Right lobe of liver (tissue), 6 donors: ENCODE results near the gene ALKBH3. TPM values are rescaled to one million over a fixed set of nuclear protein-coding genes. Genes with fewer than 3 reads are reported as not detected.

ENCODE experiments used
- ATAC-seq, 4 donors: fragments of 200-7000 bp; cut with Tn5 transposase; one replicate each; pipeline ENCODE4 v1.9.1; 2020; ENCODE audit warnings: mild to moderate bottlenecking in 4 of 4, moderate library complexity in 4 of 4
- DNase-seq, 3 donors: peaks; one replicate each; pipeline ENCODE4 v3.0.0-alpha.2; 2020
- H3K27ac ChIP-seq, 3 donors: fragments of 200-600 bp; one replicate each; pipeline ENCODE4 v1.8.0; 2022
- H3K27me3 ChIP-seq, 2 donors: fragments of 200-600 bp; one replicate each; pipeline ENCODE4 v1.8.0; 2022
- H3K36me3 ChIP-seq, 4 donors: fragments of 200-600 bp; sonication (generic) in 1 of 4; one replicate each; pipeline versions ENCODE4 v1.5.1 to v1.8.0; 2017 to 2022; ENCODE audit warnings: control low read depth in 1 of 4
- H3K4me1 ChIP-seq, 4 donors: fragments of 200-600 bp; sonication (generic) in 1 of 4; one replicate each; pipeline versions ENCODE4 v1.5.1 to v1.8.0; 2017 to 2022; ENCODE audit warnings: control low read depth in 1 of 4
- H3K4me3 ChIP-seq, 3 donors: fragments of 200-600 bp; one replicate each; pipeline ENCODE4 v1.8.0; 2022
- H3K9me3 ChIP-seq, 4 donors: fragments of 200-600 bp; sonication (generic) in 1 of 4; one replicate each; pipeline versions ENCODE4 v1.5.1 to v1.8.0; 2017 to 2022; ENCODE audit warnings: control low read depth in 1 of 4
- POLR2A ChIP-seq: fragments of 450-650 bp; IDR thresholded peaks from one replicate; pipeline ENCODE4 v1.6.1; 2017; ENCODE audit warnings: antibody characterized with exemption, mild to moderate bottlenecking
- WGBS: methylation state at CpG from one replicate; pipeline ENCODE4 v1.1.6; 2018; ENCODE audit warnings: low coverage, low lambda C conversion rate; ENCODE audit not compliant: insufficient coverage; ENCODE audit errors: missing lambda C conversion rate; 5-methylcytosine and 5-hydroxymethylcytosine counted together
- intact Hi-C, 2 donors: fragments of 100-400 bp; cut with DNase I; formaldehyde crosslinking; loops; one replicate each; pipeline versions ENCODE4 v1.11.2 to v1.14.1; 2022
- total RNA-seq, 6 experiments: library from RNA; depleted of rRNA in 2 of 6; stranded (reverse); fragments of >200 nt in 2 of 6; fragmentation: NEBNext Ultra II Directional in 3 of 6; extraction: Animal tissue kit (Norgen Biotek cat#: 25700) in 3 of 6; gene quantifications; one replicate each; pipeline versions ENCODE4 v1.1.0 to v1.2.4, GENCODE V29; 2016 to 2023
- TF ChIP-seq, protein P1 (sequence below), 4 donors: fragments of 200-600 bp in 3 of 4; fragments of 450-650 bp in 1 of 4; IDR thresholded peaks; one replicate each; pipeline versions ENCODE4 v1.5.1 to v1.8.0; 2016 to 2022; ENCODE audit warnings: antibody characterized with exemption in 4 of 4, mild to moderate bottlenecking in 2 of 4
- donor health status: DM: no; HTN: yes; CAD: no.
- donor health status: DM: no; HTN: no; CAD: no.
- donor health status: DM: no; HTN: no; CAD: no.
- donor health status: DM: no; HTN: yes; CAD: no.
- donor health status: DM: no; HTN: yes; CAD: no.

ALKBH3 gene
- total RNA-seq, 6 experiments from 2014 or later = 11.2 to 20.2 (median 17.0) TPM

DNA sequence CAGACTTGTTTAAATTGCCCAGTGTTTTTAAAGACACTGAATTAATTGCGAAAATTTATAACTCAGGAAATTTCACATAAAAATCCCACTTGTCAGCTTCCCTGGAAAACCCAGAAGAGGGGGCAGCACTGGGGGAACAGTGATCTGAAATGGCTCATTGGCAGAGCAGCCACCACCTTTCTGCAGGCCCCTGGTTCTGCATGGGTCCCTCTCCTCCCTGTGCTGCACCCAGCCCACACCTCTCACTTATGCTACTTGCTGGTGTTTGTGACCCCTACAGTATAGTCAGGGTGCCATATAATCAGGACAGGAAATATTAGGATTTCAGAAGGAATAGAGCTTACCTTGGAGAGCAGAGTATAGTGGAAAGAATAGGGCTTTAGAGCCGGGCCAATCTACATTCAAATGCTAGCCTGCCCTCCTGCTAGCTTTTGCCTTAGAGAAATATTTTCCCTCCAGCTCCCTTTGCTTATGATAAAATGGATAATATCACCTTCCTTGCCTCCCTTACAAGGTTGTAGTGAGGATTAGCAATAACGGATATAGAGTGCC is 33.3 kb downstream of the ALKBH3 start:
- no peak overlapping the region for H3K4me3 ChIP-seq
- no peak for TF ChIP-seq POLR2A
- TF ChIP-seq, protein P1, sequence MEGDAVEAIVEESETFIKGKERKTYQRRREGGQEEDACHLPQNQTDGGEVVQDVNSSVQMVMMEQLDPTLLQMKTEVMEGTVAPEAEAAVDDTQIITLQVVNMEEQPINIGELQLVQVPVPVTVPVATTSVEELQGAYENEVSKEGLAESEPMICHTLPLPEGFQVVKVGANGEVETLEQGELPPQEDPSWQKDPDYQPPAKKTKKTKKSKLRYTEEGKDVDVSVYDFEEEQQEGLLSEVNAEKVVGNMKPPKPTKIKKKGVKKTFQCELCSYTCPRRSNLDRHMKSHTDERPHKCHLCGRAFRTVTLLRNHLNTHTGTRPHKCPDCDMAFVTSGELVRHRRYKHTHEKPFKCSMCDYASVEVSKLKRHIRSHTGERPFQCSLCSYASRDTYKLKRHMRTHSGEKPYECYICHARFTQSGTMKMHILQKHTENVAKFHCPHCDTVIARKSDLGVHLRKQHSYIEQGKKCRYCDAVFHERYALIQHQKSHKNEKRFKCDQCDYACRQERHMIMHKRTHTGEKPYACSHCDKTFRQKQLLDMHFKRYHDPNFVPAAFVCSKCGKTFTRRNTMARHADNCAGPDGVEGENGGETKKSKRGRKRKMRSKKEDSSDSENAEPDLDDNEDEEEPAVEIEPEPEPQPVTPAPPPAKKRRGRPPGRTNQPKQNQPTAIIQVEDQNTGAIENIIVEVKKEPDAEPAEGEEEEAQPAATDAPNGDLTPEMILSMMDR (IDR thresholded peaks at IDR 0.05) = no peak
- no peaks in the 10 kb centered on the region for H3K27me3 ChIP-seq
- H3K27ac ChIP-seq = no peak overlapping the region
- H3K9me3 ChIP-seq = no peaks in the 10 kb centered on the region
- intact Hi-C loops = no loop called here
- no peaks in the 10 kb centered on the region for H3K4me1 ChIP-seq
- 77% methylated on average over 3 of the region's 3 CpGs for WGBS
- peaks cover 0 to 8% (median 3%) of the 10 kb centered on the region in 4 donors for H3K36me3 ChIP-seq
- ATAC-seq (no peak), DNase-seq (no peak)

- Histone ChIP-seq H3K9me3 (no peaks in the 10 kb centered on the region), H3K4me3 (no peak overlapping the region), H3K27ac (no peak overlapping the region), H3K36me3 (peaks cover 0 to 13% (median 2%) of the 10 kb centered on the region in 4 donors), H3K4me1 (no peaks in the 10 kb centered on the region), H3K27me3 (no peaks in the 10 kb centered on the region)
- TF ChIP-seq POLR2A = no peak
- TF ChIP-seq, protein P1 (IDR thresholded peaks at IDR 0.05) = no peak
- intact Hi-C loops = no loop called here
- ATAC-seq (no peak), DNase-seq (no peak)
- 57% methylated on average over 1 of the region's 1 CpG for WGBS
These were observed 33.8 kb downstream of the ALKBH3 start for GRCh38 chr11:43914466-43914865.

- no peak for TF ChIP-seq POLR2A
- TF ChIP-seq, protein P1 (IDR thresholded peaks at IDR 0.05) = no peak
- Histone ChIP-seq H3K9me3 (no peaks in the 10 kb centered on the region), H3K36me3 (peaks cover 0 to 13% (median 0%) of the 10 kb centered on the region in 4 donors), H3K27ac (no peak overlapping the region), H3K27me3 (no peaks in the 10 kb centered on the region), H3K4me3 (no peak overlapping the region), H3K4me1 (peaks cover 0 to 16% (median 0%) of the 10 kb centered on the region in 4 donors)
- ATAC-seq = no peak
- no peak for DNase-seq
- intact Hi-C loops = no loop called here
- 68% methylated on average over 2 of the region's 2 CpGs for WGBS
These were observed 36.0 kb downstream of the ALKBH3 start for GRCh38 chr11:43916621-43917020.

DNA sequence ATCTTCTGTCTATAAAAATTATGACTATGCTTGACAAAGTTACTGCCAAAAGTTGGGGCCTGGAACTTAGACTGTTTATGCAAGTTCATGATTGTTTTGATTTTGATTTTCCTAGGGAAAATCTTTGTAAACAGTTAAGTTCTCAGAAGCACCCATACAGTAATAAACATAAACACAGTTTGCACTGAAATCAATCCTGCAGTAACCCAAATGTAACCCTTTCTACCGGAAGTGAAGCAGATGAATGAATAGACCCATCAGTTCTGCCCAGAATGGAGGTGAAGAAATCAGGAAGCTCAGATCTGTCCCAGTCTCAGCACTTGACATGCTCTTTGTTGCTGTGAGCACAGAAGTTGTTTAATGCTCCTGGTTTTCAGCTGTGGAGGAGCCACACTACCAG is 37.2 kb downstream of the ALKBH3 start:
- Histone ChIP-seq H3K4me1 (peaks cover 0 to 22% (median 0%) of the 10 kb centered on the region in 4 donors), H3K9me3 (no peaks in the 10 kb centered on the region), H3K27ac (no peak overlapping the region), H3K4me3 (no peak overlapping the region), H3K36me3 (peaks cover 0 to 13% (median 0%) of the 10 kb centered on the region in 4 donors), H3K27me3 (no peaks in the 10 kb centered on the region)
- ATAC-seq = no peak
- intact Hi-C loops = no loop called here
- DNase-seq = no peak
- TF ChIP-seq, protein P1 (IDR thresholded peaks at IDR 0.05) = no peak
- TF ChIP-seq POLR2A = no peak
- 50% methylated on average over 1 of the region's 1 CpG for WGBS

- Histone ChIP-seq H3K4me3 (no peak overlapping the region), H3K4me1 (peaks cover 0 to 27% (median 0%) of the 10 kb centered on the region in 4 donors), H3K36me3 (peaks cover 0 to 10% (median 0%) of the 10 kb centered on the region in 4 donors), H3K9me3 (no peaks in the 10 kb centered on the region), H3K27ac (no peak overlapping the region), H3K27me3 (no peaks in the 10 kb centered on the region)
- ATAC-seq (no peak), DNase-seq (no peak)
- intact Hi-C loops = no loop called here
- no peak for TF ChIP-seq POLR2A
- TF ChIP-seq, protein P1 (IDR thresholded peaks at IDR 0.05) = no peak
These were observed 38.0 kb downstream of the ALKBH3 start for GRCh38 chr11:43918662-43919061.
